ENCODE data around the gene ARF5.

ARF5 gene

GRCh38 chr7:127588697-127589482, 679 bp downstream of the ARF5 start:
- Histone ChIP-seq H2AFZ (ENCODE audit: low read depth, low read length) (peak overlapping the region; percentile 79; the same call in 1 of the 2 replicates), H3K4me3 (ENCODE audit: low read length) (peak overlapping the region; percentile 96), H3K4me1 (ENCODE audit: low read length) (peaks cover 22% of the 10 kb centered on the region), H3K4me2 (ENCODE audit: low read length) (peak overlapping the region; percentile 99), H4K20me1 (ENCODE audit: insufficient read depth, low read length) (0 out of 2 replicates have a peak, but pooled peaks cover 5% of the 10 kb centered on the region), H3K27ac (ENCODE audit: low read length) (peak overlapping the region; percentile 19; the same call in 1 of the 2 replicates), H3K9me3 (ENCODE audit: insufficient read depth, low read length) (no peaks in the 10 kb centered on the region), H3K27me3 (ENCODE audit: low read depth, low read length) (no peaks in the 10 kb centered on the region), H3K79me2 (ENCODE audit: low read length) (peaks cover 27% of the 10 kb centered on the region), H3K9ac (ENCODE audit: low read length) (peak overlapping the region; percentile 88), H3K36me3 (replicated peaks; ENCODE audit: low read depth, low read length) (peaks cover 15% of the 10 kb centered on the region)
- peak; percentile 58 for TF ChIP-seq CTCF (IDR thresholded peaks at IDR 0.05; ENCODE audit: low read depth, low read length)
- TF ChIP-seq EZH2phosphoT487 (IDR thresholded peaks at IDR 0.05; ENCODE audit: low read depth): no peak

- Histone ChIP-seq H4K20me1 (ENCODE audit: insufficient read depth, low read length) (0 out of 2 replicates have a peak, but pooled peaks cover 5% of the 10 kb centered on the region), H2AFZ (ENCODE audit: low read depth, low read length) (no peak overlapping the region), H3K36me3 (replicated peaks; ENCODE audit: low read depth, low read length) (peaks cover 15% of the 10 kb centered on the region), H3K4me1 (ENCODE audit: low read length) (peaks cover 21% of the 10 kb centered on the region), H3K9ac (ENCODE audit: low read length) (no peak overlapping the region), H3K4me2 (ENCODE audit: low read length) (no peak overlapping the region), H3K79me2 (ENCODE audit: low read length) (peaks cover 17% of the 10 kb centered on the region), H3K27ac (ENCODE audit: low read length) (no peak overlapping the region), H3K4me3 (ENCODE audit: low read length) (no peak overlapping the region), H3K27me3 (ENCODE audit: low read depth, low read length) (no peaks in the 10 kb centered on the region), H3K9me3 (ENCODE audit: insufficient read depth, low read length) (no peaks in the 10 kb centered on the region)
- no peak for TF ChIP-seq EZH2phosphoT487 (IDR thresholded peaks at IDR 0.05; ENCODE audit: low read depth)
- TF ChIP-seq CTCF (IDR thresholded peaks at IDR 0.05; ENCODE audit: low read depth, low read length): no peak
These were observed 1.7 kb downstream of the ARF5 start for GRCh38 chr7:127589896-127590295.

- H3K27ac ChIP-seq (ENCODE audit: low read length): no peak overlapping the region
- no peak overlapping the region for H3K4me3 ChIP-seq (ENCODE audit: low read length)
- no peak overlapping the region for H3K9ac ChIP-seq (ENCODE audit: low read length)
- 0 out of 2 replicates have a peak, but pooled peaks cover 5% of the 10 kb centered on the region for H4K20me1 ChIP-seq (ENCODE audit: insufficient read depth, low read length)
- H3K9me3 ChIP-seq (ENCODE audit: insufficient read depth, low read length): no peaks in the 10 kb centered on the region
- peaks cover 15% of the 10 kb centered on the region for H3K36me3 ChIP-seq (replicated peaks; ENCODE audit: low read depth, low read length)
- H3K79me2 ChIP-seq (ENCODE audit: low read length): peaks cover 12% of the 10 kb centered on the region
- H2AFZ ChIP-seq (ENCODE audit: low read depth, low read length): no peak overlapping the region
- H3K4me1 ChIP-seq (ENCODE audit: low read length): peaks cover 18% of the 10 kb centered on the region
- H3K27me3 ChIP-seq (ENCODE audit: low read depth, low read length): no peaks in the 10 kb centered on the region
- TF ChIP-seq CTCF (IDR thresholded peaks at IDR 0.05; ENCODE audit: low read depth, low read length) (no peak), EZH2phosphoT487 (IDR thresholded peaks at IDR 0.05; ENCODE audit: low read depth) (no peak)
- no peak overlapping the region for H3K4me2 ChIP-seq (ENCODE audit: low read length)
These were observed 3.0 kb downstream of the ARF5 start for GRCh38 chr7:127591189-127591588.

GRCh38 chr7:127591591-127591990, 3.4 kb downstream of the ARF5 start:
- peaks cover 12% of the 10 kb centered on the region for H3K79me2 ChIP-seq (ENCODE audit: low read length)
- H3K4me2 ChIP-seq (ENCODE audit: low read length): no peak overlapping the region
- no peaks in the 10 kb centered on the region for H3K9me3 ChIP-seq (ENCODE audit: insufficient read depth, low read length)

More at GRCh38 chr7:127591591-127591990, 3.4 kb downstream of the ARF5 start:
- peaks cover 15% of the 10 kb centered on the region for H3K36me3 ChIP-seq (replicated peaks; ENCODE audit: low read depth, low read length)
- H3K4me1 ChIP-seq (ENCODE audit: low read length): peaks cover 18% of the 10 kb centered on the region
- H3K4me3 ChIP-seq (ENCODE audit: low read length): no peak overlapping the region
- H3K9ac ChIP-seq (ENCODE audit: low read length): no peak overlapping the region
- no peak overlapping the region for H3K27ac ChIP-seq (ENCODE audit: low read length)
- no peaks in the 10 kb centered on the region for H3K27me3 ChIP-seq (ENCODE audit: low read depth, low read length)
- no peak overlapping the region for H2AFZ ChIP-seq (ENCODE audit: low read depth, low read length)
- 0 out of 2 replicates have a peak, but pooled peaks cover 5% of the 10 kb centered on the region for H4K20me1 ChIP-seq (ENCODE audit: insufficient read depth, low read length)
- TF ChIP-seq CTCF (IDR thresholded peaks at IDR 0.05; ENCODE audit: low read depth, low read length) (no peak), EZH2phosphoT487 (IDR thresholded peaks at IDR 0.05; ENCODE audit: low read depth) (no peak)
